NK-92 (cell line): Measurements from ENCODE around the gene LRCH1.

Experiments used
- DNase-seq: peaks from one replicate; lab custom pipeline; 2025; ENCODE audit not compliant: unreplicated experiment; lab: John Stamatoyannopoulos, UW

Gene LRCH1

GRCh38 chr13:46587807-46588418 lies 34.9 kb downstream of the LRCH1 start:
- DNase-seq: no peak

GRCh38 chr13:46592385-46592784 lies 39.4 kb downstream of the LRCH1 start:
- DNase-seq: no peak

GRCh38 chr13:46593398-46593797 lies 40.4 kb downstream of the LRCH1 start:
- no peak for DNase-seq

GRCh38 chr13:46594374-46595078 lies 41.6 kb downstream of the LRCH1 start:
- DNase-seq: no peak

- DNase-seq: no peak
These were observed 42.3 kb downstream of the LRCH1 start for GRCh38 chr13:46595136-46595884.

- DNase-seq: no peak
These were observed 42.9 kb downstream of the LRCH1 start for GRCh38 chr13:46595885-46596275.

GRCh38 chr13:46596466-46596865 lies 43.5 kb downstream of the LRCH1 start:
- no peak for DNase-seq

- DNase-seq: no peak
These were observed 45.3 kb downstream of the LRCH1 start for GRCh38 chr13:46598140-46598819.

GRCh38 chr13:46598820-46599180 lies 45.8 kb downstream of the LRCH1 start:
- no peak for DNase-seq

GRCh38 chr13:46600943-46601311 lies 48.0 kb downstream of the LRCH1 start:
- DNase-seq: no peak

GRCh38 chr13:46602531-46602930 lies 49.6 kb downstream of the LRCH1 start:
- no peak for DNase-seq

- DNase-seq: no peak
These were observed 50.2 kb downstream of the LRCH1 start for GRCh38 chr13:46603165-46603603.

- DNase-seq: no peak
These were observed 51.4 kb downstream of the LRCH1 start for GRCh38 chr13:46604226-46604990.

- DNase-seq: no peak
These were observed 52.3 kb downstream of the LRCH1 start for GRCh38 chr13:46605076-46605824.

- no peak for DNase-seq
These were observed 53.0 kb downstream of the LRCH1 start for GRCh38 chr13:46605825-46606554.

GRCh38 chr13:46606970-46607369 lies 54.0 kb downstream of the LRCH1 start:
- DNase-seq: no peak

GRCh38 chr13:46607768-46608564 lies 55.0 kb downstream of the LRCH1 start:
- no peak for DNase-seq

GRCh38 chr13:46609052-46609451 lies 56.1 kb downstream of the LRCH1 start:
- DNase-seq: no peak

GRCh38 chr13:46609726-46610125 lies 56.8 kb downstream of the LRCH1 start:
- no peak for DNase-seq
